ENCODE measurements around the gene TMEM258.

GRCh38 chr11:61826930-61827570, 34.7 kb upstream of the TMEM258 start:
- TF ChIP-seq POLR2AphosphoS5 (IDR thresholded peaks at IDR 0.05; ENCODE audit: low read depth, low read length) (no peak), TAF1 (IDR thresholded peaks at IDR 0.05; ENCODE audit: borderline replicate concordance, insufficient read depth, low read length) (no peak), REST (IDR thresholded peaks at IDR 0.05; ENCODE audit: insufficient read depth in 1 of 2, low read depth in 2 of 2, low read length in 2 of 2) (no peak)

Data from PFSK-1 (cell line).